ENCODE measurements around the gene ASPSCR1. TPM values are rescaled to one million over a fixed set of nuclear protein-coding genes. Genes with fewer than 3 reads are reported as not detected.
A peak's percentile ranks its signal among the peaks of the same experiment; 100 is the strongest.

The ASPSCR1 gene
- total RNA-seq, 1 experiment from 2014 or later = 60.4 TPM

DNA sequence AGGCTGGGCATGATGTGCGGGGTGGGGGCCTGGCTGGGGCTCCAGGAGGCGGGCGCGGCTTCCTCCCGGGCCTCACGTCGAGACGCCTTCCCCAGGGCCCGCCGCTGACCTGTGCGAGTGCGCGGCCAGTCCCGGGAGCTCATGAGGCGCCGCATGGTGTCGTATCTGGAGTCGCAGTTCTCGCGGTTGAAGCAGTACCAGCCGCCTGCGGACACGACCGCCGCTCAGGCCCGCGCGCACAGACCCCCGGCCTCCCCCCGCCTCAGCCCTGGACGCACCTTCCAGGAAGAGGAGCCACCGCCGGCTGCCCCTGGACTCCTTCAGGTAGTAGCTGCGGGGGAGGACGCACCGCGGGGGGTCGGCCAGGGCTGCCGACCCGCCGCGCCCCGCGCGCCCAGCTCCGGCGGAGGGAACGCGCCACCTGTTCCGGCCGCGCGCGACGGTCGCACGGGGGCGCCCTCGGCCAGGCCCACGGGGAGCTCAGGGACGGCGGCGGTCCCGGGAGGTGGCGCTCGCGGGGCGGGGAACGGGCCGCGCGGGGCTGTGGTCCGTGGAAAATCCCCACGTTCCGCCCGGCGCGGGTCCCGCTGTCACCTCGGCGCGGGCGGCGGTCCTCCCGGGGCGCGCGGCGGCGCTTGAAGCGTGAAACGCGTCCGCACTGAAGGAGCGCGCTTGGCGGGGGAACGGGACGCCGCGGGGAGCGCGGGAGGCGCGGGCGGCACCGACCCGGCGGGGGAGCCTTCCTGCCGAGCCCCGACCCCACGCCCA, 17.9 kb upstream of the ASPSCR1 start (continued):
- TF ChIP-seq CREM (CRISPR knock-in tag; IDR thresholded peaks at IDR 0.05) (no peak), GRHL2 (CRISPR knock-in tag; IDR thresholded peaks at IDR 0.05; ENCODE audit: insufficient replicate concordance, severe bottlenecking) (no peak), ZNF121 (CRISPR knock-in tag; IDR thresholded peaks at IDR 0.05) (no peak)

DNA sequence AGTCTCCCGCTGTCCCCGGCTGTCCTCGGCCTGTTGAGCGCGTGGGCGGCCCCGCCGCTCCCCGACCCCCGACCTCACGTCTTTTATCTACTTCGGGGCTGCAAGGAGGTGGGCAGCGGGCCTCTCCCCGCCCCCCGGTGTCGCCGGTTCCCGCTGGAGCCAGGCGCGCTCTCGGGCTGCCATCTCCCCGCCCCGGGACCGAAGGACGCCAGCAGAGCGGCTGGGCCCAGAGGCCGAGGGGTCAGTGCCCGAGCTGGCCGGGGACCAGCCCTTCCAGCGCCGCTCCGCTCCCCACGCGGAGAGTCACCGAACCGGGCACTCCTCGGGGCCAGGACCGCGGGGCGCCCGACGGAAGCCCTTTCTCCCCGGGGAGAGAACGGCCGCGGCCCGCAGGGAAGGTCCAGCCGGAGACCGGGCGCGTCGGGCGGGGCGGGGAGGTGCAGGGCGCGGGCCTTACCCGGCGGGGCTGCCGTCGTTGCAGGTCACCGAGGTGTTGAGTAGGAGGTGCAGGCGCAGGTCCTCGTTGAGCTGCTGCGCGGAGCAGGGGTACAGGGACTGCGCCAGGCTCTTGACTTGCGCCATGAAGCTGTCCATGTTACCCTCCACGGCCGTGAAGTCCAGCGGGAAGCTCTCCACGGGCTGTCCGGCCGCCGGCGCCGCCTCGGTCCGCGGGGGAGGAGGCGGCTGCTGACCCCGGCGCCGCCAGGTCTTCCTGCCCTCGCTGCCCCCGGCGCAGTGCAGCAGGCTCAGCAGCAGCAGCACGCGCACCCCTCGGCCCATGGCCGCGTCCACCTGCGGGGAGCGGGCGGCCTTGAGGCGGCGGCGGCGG, 17.1 kb upstream of the ASPSCR1 start:
- Mint-ChIP-seq H3K27ac (no peak overlapping the region), H3K27me3 (ENCODE audit: low read depth) (peaks cover 75% of the 10 kb centered on the region), H3K4me3 (peak overlapping the region; percentile 44; the same call in 1 of the 2 replicates), H3K9me3 (no peaks in the 10 kb centered on the region), H3K36me3 (no peaks in the 10 kb centered on the region), H3K4me1 (0 out of 2 replicates have a peak, but pooled peaks cover 4% of the 10 kb centered on the region)
- CTCF ChIA-PET = interaction anchor here (0.6 to 4.6 kb wide), 23 partner anchors 8 to 194 kb away, joined by 3 to 56 read pairs (median 5); partner anchors contain the start of genes CENPX, DCXR, LRRC45 and MAFG
- DNase-seq (ENCODE audit: low spot score) = no peak
- peak; percentile 19 for ATAC-seq
- POLR2A ChIA-PET = interaction anchor here (0.5 to 1.0 kb wide), 2 partner anchors 14 to 23 kb away, joined by 3 read pairs; partner anchors contain the start of gene PYCR1
- no peak for TF ChIP-seq SOX15 (CRISPR knock-in tag; IDR thresholded peaks at IDR 0.05)
- TF ChIP-seq GRHL2 (CRISPR knock-in tag; IDR thresholded peaks at IDR 0.05; ENCODE audit: insufficient replicate concordance, severe bottlenecking) = no peak
- TF ChIP-seq, protein P1, sequence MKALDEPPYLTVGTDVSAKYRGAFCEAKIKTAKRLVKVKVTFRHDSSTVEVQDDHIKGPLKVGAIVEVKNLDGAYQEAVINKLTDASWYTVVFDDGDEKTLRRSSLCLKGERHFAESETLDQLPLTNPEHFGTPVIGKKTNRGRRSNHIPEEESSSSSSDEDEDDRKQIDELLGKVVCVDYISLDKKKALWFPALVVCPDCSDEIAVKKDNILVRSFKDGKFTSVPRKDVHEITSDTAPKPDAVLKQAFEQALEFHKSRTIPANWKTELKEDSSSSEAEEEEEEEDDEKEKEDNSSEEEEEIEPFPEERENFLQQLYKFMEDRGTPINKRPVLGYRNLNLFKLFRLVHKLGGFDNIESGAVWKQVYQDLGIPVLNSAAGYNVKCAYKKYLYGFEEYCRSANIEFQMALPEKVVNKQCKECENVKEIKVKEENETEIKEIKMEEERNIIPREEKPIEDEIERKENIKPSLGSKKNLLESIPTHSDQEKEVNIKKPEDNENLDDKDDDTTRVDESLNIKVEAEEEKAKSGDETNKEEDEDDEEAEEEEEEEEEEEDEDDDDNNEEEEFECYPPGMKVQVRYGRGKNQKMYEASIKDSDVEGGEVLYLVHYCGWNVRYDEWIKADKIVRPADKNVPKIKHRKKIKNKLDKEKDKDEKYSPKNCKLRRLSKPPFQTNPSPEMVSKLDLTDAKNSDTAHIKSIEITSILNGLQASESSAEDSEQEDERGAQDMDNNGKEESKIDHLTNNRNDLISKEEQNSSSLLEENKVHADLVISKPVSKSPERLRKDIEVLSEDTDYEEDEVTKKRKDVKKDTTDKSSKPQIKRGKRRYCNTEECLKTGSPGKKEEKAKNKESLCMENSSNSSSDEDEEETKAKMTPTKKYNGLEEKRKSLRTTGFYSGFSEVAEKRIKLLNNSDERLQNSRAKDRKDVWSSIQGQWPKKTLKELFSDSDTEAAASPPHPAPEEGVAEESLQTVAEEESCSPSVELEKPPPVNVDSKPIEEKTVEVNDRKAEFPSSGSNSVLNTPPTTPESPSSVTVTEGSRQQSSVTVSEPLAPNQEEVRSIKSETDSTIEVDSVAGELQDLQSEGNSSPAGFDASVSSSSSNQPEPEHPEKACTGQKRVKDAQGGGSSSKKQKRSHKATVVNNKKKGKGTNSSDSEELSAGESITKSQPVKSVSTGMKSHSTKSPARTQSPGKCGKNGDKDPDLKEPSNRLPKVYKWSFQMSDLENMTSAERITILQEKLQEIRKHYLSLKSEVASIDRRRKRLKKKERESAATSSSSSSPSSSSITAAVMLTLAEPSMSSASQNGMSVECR (CRISPR knock-in tag; IDR thresholded peaks at IDR 0.05; ENCODE audit: borderline replicate concordance) = no peak
- TF ChIP-seq, protein P2, sequence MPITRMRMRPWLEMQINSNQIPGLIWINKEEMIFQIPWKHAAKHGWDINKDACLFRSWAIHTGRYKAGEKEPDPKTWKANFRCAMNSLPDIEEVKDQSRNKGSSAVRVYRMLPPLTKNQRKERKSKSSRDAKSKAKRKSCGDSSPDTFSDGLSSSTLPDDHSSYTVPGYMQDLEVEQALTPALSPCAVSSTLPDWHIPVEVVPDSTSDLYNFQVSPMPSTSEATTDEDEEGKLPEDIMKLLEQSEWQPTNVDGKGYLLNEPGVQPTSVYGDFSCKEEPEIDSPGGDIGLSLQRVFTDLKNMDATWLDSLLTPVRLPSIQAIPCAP (CRISPR knock-in tag; IDR thresholded peaks at IDR 0.05) = no peak
- no peak for TF ChIP-seq NR3C1 (CRISPR knock-in tag; conservative IDR thresholded peaks at IDR 0.05; ENCODE audit: low read depth)
- TF ChIP-seq, protein P3, sequence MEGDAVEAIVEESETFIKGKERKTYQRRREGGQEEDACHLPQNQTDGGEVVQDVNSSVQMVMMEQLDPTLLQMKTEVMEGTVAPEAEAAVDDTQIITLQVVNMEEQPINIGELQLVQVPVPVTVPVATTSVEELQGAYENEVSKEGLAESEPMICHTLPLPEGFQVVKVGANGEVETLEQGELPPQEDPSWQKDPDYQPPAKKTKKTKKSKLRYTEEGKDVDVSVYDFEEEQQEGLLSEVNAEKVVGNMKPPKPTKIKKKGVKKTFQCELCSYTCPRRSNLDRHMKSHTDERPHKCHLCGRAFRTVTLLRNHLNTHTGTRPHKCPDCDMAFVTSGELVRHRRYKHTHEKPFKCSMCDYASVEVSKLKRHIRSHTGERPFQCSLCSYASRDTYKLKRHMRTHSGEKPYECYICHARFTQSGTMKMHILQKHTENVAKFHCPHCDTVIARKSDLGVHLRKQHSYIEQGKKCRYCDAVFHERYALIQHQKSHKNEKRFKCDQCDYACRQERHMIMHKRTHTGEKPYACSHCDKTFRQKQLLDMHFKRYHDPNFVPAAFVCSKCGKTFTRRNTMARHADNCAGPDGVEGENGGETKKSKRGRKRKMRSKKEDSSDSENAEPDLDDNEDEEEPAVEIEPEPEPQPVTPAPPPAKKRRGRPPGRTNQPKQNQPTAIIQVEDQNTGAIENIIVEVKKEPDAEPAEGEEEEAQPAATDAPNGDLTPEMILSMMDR (IDR thresholded peaks at IDR 0.05) = no peak
- TF ChIP-seq, protein P4, sequence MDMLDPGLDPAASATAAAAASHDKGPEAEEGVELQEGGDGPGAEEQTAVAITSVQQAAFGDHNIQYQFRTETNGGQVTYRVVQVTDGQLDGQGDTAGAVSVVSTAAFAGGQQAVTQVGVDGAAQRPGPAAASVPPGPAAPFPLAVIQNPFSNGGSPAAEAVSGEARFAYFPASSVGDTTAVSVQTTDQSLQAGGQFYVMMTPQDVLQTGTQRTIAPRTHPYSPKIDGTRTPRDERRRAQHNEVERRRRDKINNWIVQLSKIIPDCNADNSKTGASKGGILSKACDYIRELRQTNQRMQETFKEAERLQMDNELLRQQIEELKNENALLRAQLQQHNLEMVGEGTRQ (CRISPR knock-in tag; IDR thresholded peaks at IDR 0.05) = peak; percentile 22; the same call in 1 of the 2 replicates

DNA sequence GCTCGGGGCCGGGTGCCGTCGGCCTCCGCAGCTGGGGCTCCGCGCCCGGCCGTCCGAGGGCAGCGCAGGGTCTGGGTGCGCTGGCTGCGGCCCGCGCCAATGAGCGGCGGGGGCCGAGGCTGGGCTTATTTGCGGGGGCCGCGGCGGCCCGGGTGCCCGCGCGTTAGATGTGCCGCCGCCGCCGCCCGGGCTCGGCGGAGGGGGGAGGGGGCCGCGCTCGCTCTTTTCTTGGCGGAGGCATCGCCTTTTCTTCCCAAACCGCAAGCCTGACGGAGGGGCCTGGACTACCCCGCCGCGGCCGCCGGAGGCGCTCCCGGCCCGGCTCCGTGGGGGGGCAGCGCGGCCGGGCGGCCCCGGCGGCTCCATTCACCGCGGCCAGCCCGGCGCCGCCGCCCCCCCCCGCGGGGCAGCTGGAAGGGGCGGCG, 16.3 kb upstream of the ASPSCR1 start, which contains the start of gene NOTUM:
Gene NOTUM (minus strand): TSS at position 101 of the 425 bp plus-strand sequence. CDS start 278 bp downstream, outside the sequence.
- H3K4me3 Mint-ChIP-seq = peak within 1 kb of the TSS; percentile 44; the same call in 1 of the 2 replicates
- peak; percentile 66 for DNase-seq (ENCODE audit: low spot score)
- H3K36me3 Mint-ChIP-seq = no peaks in the 10 kb centered on the region
- H3K27me3 Mint-ChIP-seq (ENCODE audit: low read depth) = peaks cover 81% of the 10 kb centered on the region
- POLR2A ChIA-PET = interaction anchor here (0.5 to 1.0 kb wide), 2 partner anchors 13 to 24 kb away, joined by 3 read pairs; partner anchors contain the start of gene PYCR1
- H3K4me1 Mint-ChIP-seq = peaks cover 6% of the 10 kb centered on the region; the same call in 1 of the 2 replicates
- H3K9me3 Mint-ChIP-seq = no peaks in the 10 kb centered on the region
- TF ChIP-seq, protein P5, sequence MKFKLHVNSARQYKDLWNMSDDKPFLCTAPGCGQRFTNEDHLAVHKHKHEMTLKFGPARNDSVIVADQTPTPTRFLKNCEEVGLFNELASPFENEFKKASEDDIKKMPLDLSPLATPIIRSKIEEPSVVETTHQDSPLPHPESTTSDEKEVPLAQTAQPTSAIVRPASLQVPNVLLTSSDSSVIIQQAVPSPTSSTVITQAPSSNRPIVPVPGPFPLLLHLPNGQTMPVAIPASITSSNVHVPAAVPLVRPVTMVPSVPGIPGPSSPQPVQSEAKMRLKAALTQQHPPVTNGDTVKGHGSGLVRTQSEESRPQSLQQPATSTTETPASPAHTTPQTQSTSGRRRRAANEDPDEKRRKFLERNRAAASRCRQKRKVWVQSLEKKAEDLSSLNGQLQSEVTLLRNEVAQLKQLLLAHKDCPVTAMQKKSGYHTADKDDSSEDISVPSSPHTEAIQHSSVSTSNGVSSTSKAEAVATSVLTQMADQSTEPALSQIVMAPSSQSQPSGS (CRISPR knock-in tag; IDR thresholded peaks at IDR 0.05; ENCODE audit: borderline replicate concordance, low read depth) = no peak
- peak; percentile 35 for ATAC-seq
- H3K27ac Mint-ChIP-seq = no peak within 1 kb of the TSS
- CTCF ChIA-PET = interaction anchor here (0.6 to 4.6 kb wide), 11 partner anchors 16 to 193 kb away, joined by 3 to 56 read pairs (median 5); partner anchors contain the start of genes CENPX, DCXR, LRRC45 and MAFG
